ENCODE results near the gene RMC1.

RMC1 gene

DNA sequence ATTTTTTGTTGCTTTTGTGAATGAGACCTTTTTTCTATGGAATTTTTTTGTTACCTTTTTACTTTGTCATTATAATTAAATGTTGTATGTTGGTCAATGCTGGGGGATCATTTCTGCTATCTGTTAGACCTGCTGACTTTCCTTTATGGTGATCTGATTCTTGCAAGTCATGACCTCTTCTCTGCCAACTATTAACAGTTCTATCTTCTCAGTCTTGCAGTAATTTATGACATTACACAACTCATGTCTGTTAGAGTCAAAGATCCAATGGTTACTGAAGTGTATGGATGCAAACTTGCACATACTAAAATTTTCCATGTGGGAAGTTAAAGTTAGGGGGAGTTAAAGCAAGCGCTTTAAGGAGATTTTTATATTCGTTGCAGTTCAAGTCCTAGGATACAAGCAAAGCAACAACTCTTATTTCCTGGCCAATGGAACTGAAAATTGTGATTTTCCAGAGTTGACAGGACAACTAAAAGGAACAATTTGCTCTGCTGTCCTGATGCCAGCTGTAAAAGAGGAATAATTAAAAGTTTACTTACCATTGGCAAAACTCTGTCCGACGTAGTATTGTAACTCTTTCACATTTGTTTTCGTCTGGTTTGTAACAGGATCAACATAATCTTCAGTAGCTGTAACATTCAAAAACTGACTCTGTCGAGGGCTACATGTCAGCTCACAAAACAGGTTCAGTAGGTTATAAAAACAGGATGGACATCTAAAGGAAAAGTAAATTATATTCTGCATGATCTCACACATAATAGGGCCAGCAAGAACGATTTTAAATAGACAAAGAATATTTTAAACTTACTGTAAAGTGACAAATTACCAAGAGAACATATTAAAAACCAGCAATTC, 65.2 kb downstream of the RMC1 start:
- H3K4me3 ChIP-seq (ENCODE audit: control insufficient read depth, low read depth, low read length) = no peak overlapping the region
- TF ChIP-seq, protein P1, sequence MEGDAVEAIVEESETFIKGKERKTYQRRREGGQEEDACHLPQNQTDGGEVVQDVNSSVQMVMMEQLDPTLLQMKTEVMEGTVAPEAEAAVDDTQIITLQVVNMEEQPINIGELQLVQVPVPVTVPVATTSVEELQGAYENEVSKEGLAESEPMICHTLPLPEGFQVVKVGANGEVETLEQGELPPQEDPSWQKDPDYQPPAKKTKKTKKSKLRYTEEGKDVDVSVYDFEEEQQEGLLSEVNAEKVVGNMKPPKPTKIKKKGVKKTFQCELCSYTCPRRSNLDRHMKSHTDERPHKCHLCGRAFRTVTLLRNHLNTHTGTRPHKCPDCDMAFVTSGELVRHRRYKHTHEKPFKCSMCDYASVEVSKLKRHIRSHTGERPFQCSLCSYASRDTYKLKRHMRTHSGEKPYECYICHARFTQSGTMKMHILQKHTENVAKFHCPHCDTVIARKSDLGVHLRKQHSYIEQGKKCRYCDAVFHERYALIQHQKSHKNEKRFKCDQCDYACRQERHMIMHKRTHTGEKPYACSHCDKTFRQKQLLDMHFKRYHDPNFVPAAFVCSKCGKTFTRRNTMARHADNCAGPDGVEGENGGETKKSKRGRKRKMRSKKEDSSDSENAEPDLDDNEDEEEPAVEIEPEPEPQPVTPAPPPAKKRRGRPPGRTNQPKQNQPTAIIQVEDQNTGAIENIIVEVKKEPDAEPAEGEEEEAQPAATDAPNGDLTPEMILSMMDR (IDR thresholded peaks at IDR 0.05; ENCODE audit: control insufficient read depth, insufficient read depth, low read depth, low read length, missing control alignments) = no peak
- DNase-seq (ENCODE audit: low read depth) = no peak

DNA sequence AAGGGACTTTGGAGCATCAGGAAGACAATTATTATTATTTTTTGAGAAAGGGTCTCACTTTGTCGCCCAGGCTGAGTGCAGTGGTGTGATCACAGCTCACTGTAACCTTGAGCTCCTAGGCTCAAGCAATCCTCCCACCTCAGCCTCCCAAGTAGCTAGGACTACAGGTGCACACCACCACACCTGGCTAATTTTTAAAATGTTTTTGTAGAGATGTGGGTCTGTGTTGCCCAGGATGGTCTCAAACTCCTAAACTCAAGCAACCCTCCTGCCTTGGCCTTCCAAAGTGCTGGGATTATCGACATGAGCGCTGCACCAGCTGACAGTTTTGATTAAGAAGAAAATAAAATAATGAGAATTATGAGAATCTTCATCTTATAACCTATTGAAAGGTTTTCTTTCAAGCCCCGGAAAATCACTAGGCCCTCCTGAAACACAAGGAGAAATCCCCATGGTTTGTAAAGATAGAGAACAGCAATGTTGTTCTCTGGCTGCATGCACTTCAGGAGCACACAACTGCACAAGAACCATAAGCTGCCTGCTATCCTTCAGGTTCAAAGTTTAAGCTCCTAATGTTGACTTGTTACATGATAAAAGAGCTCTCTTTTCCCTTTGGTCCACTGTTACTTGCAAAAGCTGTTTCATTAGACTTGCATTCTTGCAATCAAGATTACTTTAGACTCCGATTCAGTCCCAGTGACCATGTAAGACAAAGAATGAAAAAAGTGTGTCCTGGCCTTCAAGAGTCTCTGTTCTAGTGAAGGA, 66.2 kb downstream of the RMC1 start:
- no peak overlapping the region for H3K4me3 ChIP-seq (ENCODE audit: control insufficient read depth, low read depth, low read length)
- TF ChIP-seq, protein P1 (IDR thresholded peaks at IDR 0.05; ENCODE audit: control insufficient read depth, insufficient read depth, low read depth, low read length, missing control alignments) = no peak
- DNase-seq (ENCODE audit: low read depth) = no peak

DNA sequence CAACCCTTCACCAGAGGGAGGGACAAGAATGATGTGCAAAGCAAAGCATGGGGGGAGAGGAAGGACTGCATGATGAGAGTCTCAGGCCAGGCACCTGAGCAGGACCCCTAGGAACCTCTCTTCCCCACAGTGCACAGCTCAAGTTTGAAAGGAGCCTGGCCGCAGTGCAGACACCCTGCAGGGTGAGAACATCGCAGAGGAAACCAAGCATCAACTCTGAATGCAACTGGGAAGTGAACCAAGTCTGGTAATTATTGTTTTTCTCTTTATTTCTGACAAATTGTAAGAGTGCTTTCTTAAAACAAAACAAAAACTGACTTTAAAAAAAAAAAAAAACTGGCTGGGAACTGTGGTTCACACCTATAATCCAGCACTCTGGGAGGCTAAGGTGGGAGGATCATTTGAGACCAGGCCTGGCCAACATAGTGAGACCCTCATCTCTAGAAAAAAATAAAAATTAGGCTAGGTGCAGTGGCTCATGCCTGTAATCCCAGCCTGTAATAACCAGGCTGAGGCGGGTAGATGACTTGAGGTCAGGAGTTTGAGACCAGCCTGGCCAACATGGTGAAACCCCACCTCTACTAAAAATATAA, 67.7 kb downstream of the RMC1 start:
- H3K4me3 ChIP-seq (ENCODE audit: control insufficient read depth, low read depth, low read length) = no peak overlapping the region
- TF ChIP-seq, protein P1 (IDR thresholded peaks at IDR 0.05; ENCODE audit: control insufficient read depth, insufficient read depth, low read depth, low read length, missing control alignments) = no peak

DNA sequence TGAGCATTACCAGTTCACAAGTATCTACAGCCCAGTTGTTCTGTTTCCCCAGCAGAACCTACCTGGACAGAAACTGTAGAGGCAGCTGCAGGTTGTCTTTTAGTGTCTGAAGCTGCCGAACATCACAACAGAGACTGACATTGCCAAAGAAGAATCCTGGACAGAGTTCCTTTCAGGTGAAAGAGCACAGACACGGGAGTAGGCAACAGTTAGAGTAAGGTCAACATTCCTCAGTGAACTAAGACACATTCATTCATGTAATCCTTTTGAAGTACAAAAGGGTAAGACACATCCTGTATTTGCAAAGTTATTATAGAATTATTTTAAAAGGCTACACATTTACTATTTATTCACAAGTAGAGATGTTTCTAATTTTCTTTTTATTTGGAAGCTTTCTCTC, 68.7 kb downstream of the RMC1 start:
- H3K4me3 ChIP-seq (ENCODE audit: control insufficient read depth, low read depth, low read length) = no peak overlapping the region
- TF ChIP-seq, protein P1 (IDR thresholded peaks at IDR 0.05; ENCODE audit: control insufficient read depth, insufficient read depth, low read depth, low read length, missing control alignments) = no peak
- DNase-seq (ENCODE audit: low read depth) = no peak

More for the DNA sequence above, 67.7 kb downstream of the RMC1 start:
- DNase-seq (ENCODE audit: low read depth) = no peak

DNA sequence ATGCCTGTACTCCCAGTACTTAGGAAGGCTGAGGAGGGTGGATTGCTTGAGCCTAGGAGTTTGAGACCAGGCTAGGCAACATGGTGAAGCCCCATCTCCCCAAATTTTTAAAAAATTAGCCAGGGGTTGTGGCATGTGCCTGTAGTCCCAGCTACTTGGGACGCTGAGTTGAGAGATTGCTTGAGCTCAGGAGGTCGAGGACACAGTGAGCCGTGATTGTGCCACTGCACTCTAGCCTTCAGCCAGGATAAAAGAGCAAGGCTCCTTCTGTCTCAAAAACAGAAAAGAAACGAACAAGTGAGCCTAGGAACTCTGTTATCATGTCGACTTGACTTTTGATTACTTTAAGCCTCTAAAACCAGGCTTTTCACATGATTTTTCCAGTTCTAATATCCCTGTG, 69.3 kb downstream of the RMC1 start:
- TF ChIP-seq, protein P1 (IDR thresholded peaks at IDR 0.05; ENCODE audit: control insufficient read depth, insufficient read depth, low read depth, low read length, missing control alignments) = no peak
- no peak for DNase-seq (ENCODE audit: low read depth)
- no peak overlapping the region for H3K4me3 ChIP-seq (ENCODE audit: control insufficient read depth, low read depth, low read length)

DNA sequence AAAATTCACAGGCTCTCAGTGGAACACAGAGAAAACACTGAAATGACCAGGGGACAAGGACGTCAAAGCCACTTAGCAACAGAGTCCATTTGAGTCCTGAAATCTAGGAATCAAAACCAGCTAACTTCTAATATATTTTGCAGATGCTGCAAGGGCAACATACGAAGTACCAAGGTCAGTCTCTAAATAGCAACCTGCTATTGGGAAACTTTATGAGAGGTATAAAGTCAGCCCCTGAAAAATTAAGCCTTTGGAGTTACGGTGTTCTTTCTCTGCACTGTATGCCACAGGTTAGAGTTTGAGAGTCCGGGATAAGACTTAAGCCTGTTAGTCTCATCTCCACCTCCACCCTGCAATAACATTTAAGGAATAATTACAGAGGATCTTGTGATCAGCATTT, 69.7 kb downstream of the RMC1 start:
- H3K4me3 ChIP-seq (ENCODE audit: control insufficient read depth, low read depth, low read length) = no peak overlapping the region
- TF ChIP-seq, protein P1 (IDR thresholded peaks at IDR 0.05; ENCODE audit: control insufficient read depth, insufficient read depth, low read depth, low read length, missing control alignments) = no peak
- DNase-seq (ENCODE audit: low read depth) = no peak

Measured in AG09309 (cell line).